Fibroblast of lung (primary cell): ENCODE measurements around the gene ARPC5. TPM values are rescaled to one million over a fixed set of nuclear protein-coding genes. Genes with fewer than 3 reads are reported as not detected.
"Not testable (repeated sequence)": the region's sequence is repeated elsewhere in the genome, so short reads cannot be mapped to it uniquely, and the experiment has no call there.

Experiments used
- DNase-seq, 2 donors: peaks; one replicate each; pipeline versions ENCODE4 v3.0.0 to v3.0.0-alpha.2; 2010; ENCODE audit warnings: low read depth in 2 of 2
- H2AFZ ChIP-seq: 2 replicates; pipeline ENCODE4 v1.5.1; 2012; ENCODE audit warnings: low read length, control low read depth, inconsistent platforms
- H3K27ac ChIP-seq: 2 replicates; pipeline ENCODE4 v1.5.1; 2011; ENCODE audit warnings: low read length, control low read depth; ENCODE audit not compliant: insufficient read depth
- H3K27me3 ChIP-seq: 2 replicates; pipeline ENCODE4 v1.5.1; 2011; ENCODE audit warnings: mild to moderate bottlenecking, low read length; ENCODE audit not compliant: control insufficient read depth, insufficient read depth
- H3K36me3 ChIP-seq: 2 replicates; pipeline ENCODE4 v1.5.1; 2011; ENCODE audit warnings: low read length; ENCODE audit not compliant: control insufficient read depth, insufficient read depth
- H3K4me1 ChIP-seq: 2 replicates; pipeline ENCODE4 v1.5.1; 2011; ENCODE audit warnings: low read length; ENCODE audit not compliant: control insufficient read depth, insufficient read depth; ENCODE audit errors: extremely low read depth
- H3K4me2 ChIP-seq: 2 replicates; pipeline ENCODE4 v1.5.1; 2011; ENCODE audit warnings: low read length, control low read depth; ENCODE audit not compliant: insufficient read depth; ENCODE audit errors: extremely low read depth
- H3K4me3 ChIP-seq, 4 experiments: fragments of 200-600 bp in 1 of 4; sonication (generic) in 1 of 4; replicated peaks in 1 of 4; 2 replicates each; pipeline ENCODE4 v1.5.1; 2011 to 2016; ENCODE audit warnings: low read length in 4 of 4, low read depth in 3 of 4, mild to moderate bottlenecking in 3 of 4, control low read depth in 2 of 4, inconsistent platforms in 1 of 4, mixed read lengths in 1 of 4; ENCODE audit not compliant: insufficient read depth in 1 of 4; ENCODE audit errors: control extremely low read depth in 1 of 4
- H3K79me2 ChIP-seq: 2 replicates; pipeline ENCODE4 v1.5.1; 2012; ENCODE audit warnings: mild to moderate bottlenecking, low read length, inconsistent platforms; ENCODE audit not compliant: control insufficient read depth, insufficient read depth
- H3K9ac ChIP-seq: 2 replicates; pipeline ENCODE4 v1.5.1; 2011; ENCODE audit warnings: mild to moderate bottlenecking, low read length, control low read depth; ENCODE audit not compliant: insufficient read depth
- H3K9me3 ChIP-seq: 2 replicates; pipeline ENCODE4 v1.5.1; 2012; ENCODE audit warnings: low read depth, low read length; ENCODE audit not compliant: control insufficient read depth, insufficient read depth
- H4K20me1 ChIP-seq: 2 replicates; pipeline ENCODE4 v1.5.1; 2011; ENCODE audit warnings: low read length; ENCODE audit not compliant: control insufficient read depth, insufficient read depth; ENCODE audit errors: extremely low read depth
- EZH2 ChIP-seq: IDR thresholded peaks from 2 replicates; pipeline ENCODE4 v1.5.1; 2012; ENCODE audit warnings: low read length, control low read depth, mild to moderate bottlenecking; ENCODE audit errors: missing control alignments
- polyA minus RNA-seq: library from RNA; depleted of rRNA, polyadenylated mRNA; stranded (reverse); fragments of >200 nt; gene quantifications from 2 replicates; pipeline ENCODE4 v1.2.3, GENCODE V29; 2011; ENCODE audit warnings: low replicate concordance
- polyA plus RNA-seq, 2 donors: library from polyadenylated mRNA; depleted of rRNA in 1 of 2; stranded (reverse) in 1 of 2; unstranded in 1 of 2; fragments of >200 nt; gene quantifications; 2 replicates each; pipeline ENCODE4 v1.2.1, GENCODE V29; 2011 to 2012; ENCODE audit warnings: missing spikeins in 1 of 2
- total RNA-seq: library from RNA; depleted of rRNA; stranded (reverse); fragments of >200 nt; gene quantifications from 2 replicates; pipeline ENCODE4 v1.2.1, GENCODE V29; 2014
- TF ChIP-seq, protein P1 (sequence below), 2 donors: IDR thresholded peaks in 1 of 2; conservative IDR thresholded peaks in 1 of 2; 1 replicate in 1 of 2; 2 replicates in 1 of 2; pipeline ENCODE4 v1.5.1; 2011 to 2012; ENCODE audit warnings: low read length in 2 of 2, control low read depth in 1 of 2, inconsistent platforms in 1 of 2, low read depth in 1 of 2, mild to moderate bottlenecking in 1 of 2

Gene ARPC5
- total RNA-seq (83.5 and 142 TPM in 2 replicates), polyA plus RNA-seq (242 and 350 TPM in 2 replicates), polyA minus RNA-seq (35.6 and 40.1 TPM in 2 replicates)
- polyA plus RNA-seq (2012): 304 and 394 TPM in 2 replicates

DNA sequence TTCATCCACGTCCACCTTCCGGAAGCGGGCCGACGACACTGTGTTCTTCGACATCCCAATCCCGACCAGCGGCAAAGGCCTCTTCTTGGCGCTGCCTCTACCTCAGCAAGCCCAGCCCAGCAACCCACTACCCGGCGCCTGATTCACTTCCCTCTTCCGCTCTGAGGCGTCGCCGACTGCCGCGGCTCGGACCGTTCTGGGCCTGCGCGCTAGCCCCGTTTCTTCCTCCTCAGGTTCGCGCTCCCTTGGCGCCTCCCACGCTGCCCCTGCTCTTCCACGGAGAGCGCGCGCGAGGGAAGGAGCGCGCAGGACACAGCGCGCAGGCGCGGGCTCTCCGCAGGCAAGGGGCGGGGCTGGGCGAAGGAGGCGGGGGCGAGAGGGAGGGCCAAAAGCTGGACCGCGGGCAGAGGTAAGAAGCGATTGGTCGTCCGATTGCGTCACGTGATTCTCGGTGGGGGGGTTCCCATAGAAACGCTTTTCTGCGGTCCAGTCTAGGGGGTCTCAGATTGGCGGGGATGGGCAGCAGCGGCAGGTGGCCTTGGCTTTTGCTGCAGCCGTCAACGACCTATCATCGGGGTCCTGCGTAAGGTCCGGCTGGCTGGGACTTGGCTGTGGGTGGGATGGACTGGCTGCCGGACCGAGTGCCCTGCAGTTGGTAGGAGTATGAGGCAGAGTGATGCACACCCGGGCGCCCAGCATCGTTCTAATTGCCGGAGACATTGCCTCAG lies at the start of gene ARPC5:
ARPC5 (minus strand) TSS at position 178 of the 728 bp plus-strand sequence; CDS start at position 54, 124 bp downstream.
- Histone ChIP-seq H4K20me1 (no peaks in the 10 kb centered on the region), H2AFZ (peak within 1 kb of the TSS; percentile 95), H3K27ac (peak within 1 kb of the TSS; percentile 89), H3K4me3 (peak within 1 kb of the TSS; percentile 76 to 94 (median 84)), H3K4me1 (no peaks in the 10 kb centered on the region), H3K4me2 (peak within 1 kb of the TSS; percentile 98), H3K79me2 (peaks cover 55% of the 10 kb centered on the region), H3K36me3 (peaks cover 2% of the 10 kb centered on the region), H3K9me3 (no peaks in the 10 kb centered on the region), H3K9ac (peak within 1 kb of the TSS; percentile 85), H3K27me3 (no peaks in the 10 kb centered on the region)
- DNase-seq: peak; percentile 98
- TF ChIP-seq EZH2: no peak
- TF ChIP-seq, protein P1, sequence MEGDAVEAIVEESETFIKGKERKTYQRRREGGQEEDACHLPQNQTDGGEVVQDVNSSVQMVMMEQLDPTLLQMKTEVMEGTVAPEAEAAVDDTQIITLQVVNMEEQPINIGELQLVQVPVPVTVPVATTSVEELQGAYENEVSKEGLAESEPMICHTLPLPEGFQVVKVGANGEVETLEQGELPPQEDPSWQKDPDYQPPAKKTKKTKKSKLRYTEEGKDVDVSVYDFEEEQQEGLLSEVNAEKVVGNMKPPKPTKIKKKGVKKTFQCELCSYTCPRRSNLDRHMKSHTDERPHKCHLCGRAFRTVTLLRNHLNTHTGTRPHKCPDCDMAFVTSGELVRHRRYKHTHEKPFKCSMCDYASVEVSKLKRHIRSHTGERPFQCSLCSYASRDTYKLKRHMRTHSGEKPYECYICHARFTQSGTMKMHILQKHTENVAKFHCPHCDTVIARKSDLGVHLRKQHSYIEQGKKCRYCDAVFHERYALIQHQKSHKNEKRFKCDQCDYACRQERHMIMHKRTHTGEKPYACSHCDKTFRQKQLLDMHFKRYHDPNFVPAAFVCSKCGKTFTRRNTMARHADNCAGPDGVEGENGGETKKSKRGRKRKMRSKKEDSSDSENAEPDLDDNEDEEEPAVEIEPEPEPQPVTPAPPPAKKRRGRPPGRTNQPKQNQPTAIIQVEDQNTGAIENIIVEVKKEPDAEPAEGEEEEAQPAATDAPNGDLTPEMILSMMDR (conservative IDR thresholded peaks at IDR 0.05 in 1 of 2, IDR thresholded peaks at IDR 0.05 in 1 of 2; ENCODE audit: low read depth in 1 of 2, low read length in 2 of 2): no peak

DNA sequence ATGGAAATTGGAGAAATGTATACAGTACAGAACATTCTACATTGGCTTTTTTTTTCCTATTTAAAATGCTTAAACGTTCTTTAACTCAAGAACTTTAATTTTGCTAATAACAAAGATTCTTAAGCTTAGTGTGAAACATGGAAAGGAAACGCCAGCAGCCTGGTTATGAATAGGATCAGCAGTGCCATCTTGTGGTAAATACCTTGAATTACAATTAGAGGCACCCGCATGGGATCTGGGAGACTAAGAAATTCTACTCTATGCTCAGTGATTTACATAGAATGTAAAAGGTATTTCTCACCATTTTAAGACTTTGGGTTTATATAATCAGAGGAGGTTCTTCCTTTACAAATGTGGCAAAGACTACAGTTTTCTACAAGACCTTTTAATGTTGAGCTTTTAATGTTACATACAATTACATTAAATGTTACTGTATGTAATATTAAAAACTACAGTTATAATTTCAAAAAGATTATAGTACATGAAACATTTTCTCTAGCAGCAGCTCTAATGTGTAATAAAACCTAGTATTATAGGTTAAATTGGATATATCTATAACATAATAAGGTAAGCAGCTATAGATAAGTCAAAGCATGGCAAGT lies 49.6 kb upstream of the ARPC5 start:
- peak; percentile 31 to 72 for DNase-seq

GRCh38 chr1:183679363-183679762 lies 43.8 kb upstream of the ARPC5 start:
- not testable (repeated sequence) for H2AFZ ChIP-seq, H3K36me3 ChIP-seq, H3K4me2 ChIP-seq, H3K79me2 ChIP-seq, DNase-seq, H3K4me1 ChIP-seq, H3K27me3 ChIP-seq, H3K4me3 ChIP-seq, H3K9me3 ChIP-seq, H3K9ac ChIP-seq, H4K20me1 ChIP-seq, H3K27ac ChIP-seq

More for the DNA sequence above, 49.6 kb upstream of the ARPC5 start:
- Histone ChIP-seq H4K20me1 (no peaks in the 10 kb centered on the region), H3K4me3 (no peak overlapping the region), H2AFZ (no peak overlapping the region), H3K79me2 (no peaks in the 10 kb centered on the region), H3K27me3 (no peaks in the 10 kb centered on the region), H3K27ac (no peak overlapping the region), H3K4me1 (no peaks in the 10 kb centered on the region), H3K9me3 (no peaks in the 10 kb centered on the region), H3K4me2 (no peak overlapping the region), H3K36me3 (no peaks in the 10 kb centered on the region), H3K9ac (no peak overlapping the region)
- TF ChIP-seq EZH2: no peak
- TF ChIP-seq, protein P1 (conservative IDR thresholded peaks at IDR 0.05 in 1 of 2, IDR thresholded peaks at IDR 0.05 in 1 of 2; ENCODE audit: low read depth in 1 of 2, low read length in 2 of 2): peak; percentile 69 to 76
